ENCODE data around the gene CROT.

GRCh38 chr7:87316097-87316700 is 29.3 kb upstream of the CROT start:
- TF ChIP-seq EZH2phosphoT487 (IDR thresholded peaks at IDR 0.05), result no peak
- TF ChIP-seq, protein P1, sequence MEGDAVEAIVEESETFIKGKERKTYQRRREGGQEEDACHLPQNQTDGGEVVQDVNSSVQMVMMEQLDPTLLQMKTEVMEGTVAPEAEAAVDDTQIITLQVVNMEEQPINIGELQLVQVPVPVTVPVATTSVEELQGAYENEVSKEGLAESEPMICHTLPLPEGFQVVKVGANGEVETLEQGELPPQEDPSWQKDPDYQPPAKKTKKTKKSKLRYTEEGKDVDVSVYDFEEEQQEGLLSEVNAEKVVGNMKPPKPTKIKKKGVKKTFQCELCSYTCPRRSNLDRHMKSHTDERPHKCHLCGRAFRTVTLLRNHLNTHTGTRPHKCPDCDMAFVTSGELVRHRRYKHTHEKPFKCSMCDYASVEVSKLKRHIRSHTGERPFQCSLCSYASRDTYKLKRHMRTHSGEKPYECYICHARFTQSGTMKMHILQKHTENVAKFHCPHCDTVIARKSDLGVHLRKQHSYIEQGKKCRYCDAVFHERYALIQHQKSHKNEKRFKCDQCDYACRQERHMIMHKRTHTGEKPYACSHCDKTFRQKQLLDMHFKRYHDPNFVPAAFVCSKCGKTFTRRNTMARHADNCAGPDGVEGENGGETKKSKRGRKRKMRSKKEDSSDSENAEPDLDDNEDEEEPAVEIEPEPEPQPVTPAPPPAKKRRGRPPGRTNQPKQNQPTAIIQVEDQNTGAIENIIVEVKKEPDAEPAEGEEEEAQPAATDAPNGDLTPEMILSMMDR (IDR thresholded peaks at IDR 0.05), result no peak

All from neural progenitor cell (in vitro differentiated cells).